GM18858 (cell line): ENCODE results near the gene HAO2.

Source experiments
- ATAC-seq: cut with Tn5 transposase; IDR thresholded peaks from one replicate; pipeline ENCODE4 v1.9.1; 2021; ENCODE audit not compliant: unreplicated experiment

Gene HAO2

GRCh38 chr1:119431836-119432235 lies 63.3 kb downstream of the HAO2 start:
- ATAC-seq, result no peak

GRCh38 chr1:119435052-119435451 lies 66.5 kb downstream of the HAO2 start:
- no peak for ATAC-seq

- no peak for ATAC-seq
Observed at GRCh38 chr1:119438761-119439160, 70.2 kb downstream of the HAO2 start.

- ATAC-seq, result no peak
Observed at GRCh38 chr1:119440721-119441307, 72.2 kb downstream of the HAO2 start.

GRCh38 chr1:119442756-119443155 lies 74.2 kb downstream of the HAO2 start:
- ATAC-seq, result no peak
